ENCODE data around the gene USP17L17.
"Not testable (repeated sequence)": the region's sequence is repeated elsewhere in the genome, so short reads cannot be mapped to it uniquely, and the experiment has no call there.

Gene USP17L17

GRCh38 chr4:9243579-9243978, at the start of gene USP17L17:
USP17L17 (plus strand) TSS chr4:9243879; CDS start chr4:9243879, 0 bp downstream.
- H3K4me3 ChIP-seq (ENCODE audit: low read depth, low read length); in situ Hi-C loops (cut with HindIII; ENCODE audit: low sequenced_read_pairs); DNase-seq (ENCODE audit: low read depth): not testable (repeated sequence)

GRCh38 chr4:9210357-9210756, 33.3 kb upstream of the USP17L17 start, which contains the start of gene USP17L10:
USP17L10 (plus strand) TSS chr4:9210657; CDS start chr4:9210657, 0 bp downstream.
- H3K4me3 ChIP-seq (ENCODE audit: low read depth, low read length); DNase-seq (ENCODE audit: low read depth); in situ Hi-C loops (cut with HindIII; ENCODE audit: low sequenced_read_pairs): not testable (repeated sequence)

GRCh38 chr4:9214701-9215100, 29.0 kb upstream of the USP17L17 start:
- in situ Hi-C loops (cut with HindIII; ENCODE audit: low sequenced_read_pairs); H3K4me3 ChIP-seq (ENCODE audit: low read depth, low read length); DNase-seq (ENCODE audit: low read depth): not testable (repeated sequence)

GRCh38 chr4:9215105-9215504, 28.6 kb upstream of the USP17L17 start, which contains the start of gene USP17L11:
USP17L11 (plus strand) TSS chr4:9215405; CDS start chr4:9215405, 0 bp downstream.
- in situ Hi-C loops (cut with HindIII; ENCODE audit: low sequenced_read_pairs); DNase-seq (ENCODE audit: low read depth); H3K4me3 ChIP-seq (ENCODE audit: low read depth, low read length): not testable (repeated sequence)

- DNase-seq (ENCODE audit: low read depth); in situ Hi-C loops (cut with HindIII; ENCODE audit: low sequenced_read_pairs); H3K4me3 ChIP-seq (ENCODE audit: low read depth, low read length): not testable (repeated sequence)
Observed at GRCh38 chr4:9219852-9220251, 23.8 kb upstream of the USP17L17 start, which contains the start of gene USP17L12. USP17L12 (plus strand) TSS chr4:9220152; CDS start chr4:9220152, 0 bp downstream.

- in situ Hi-C loops (cut with HindIII; ENCODE audit: low sequenced_read_pairs); DNase-seq (ENCODE audit: low read depth); H3K4me3 ChIP-seq (ENCODE audit: low read depth, low read length): not testable (repeated sequence)
Observed at GRCh38 chr4:9224596-9224995, 19.1 kb upstream of the USP17L17 start, which contains the start of gene USP17L13. USP17L13 (plus strand) TSS chr4:9224896; CDS start chr4:9224896, 0 bp downstream.

GRCh38 chr4:9230249-9230648, 13.4 kb upstream of the USP17L17 start:
- H3K4me3 ChIP-seq (ENCODE audit: low read depth, low read length); in situ Hi-C loops (cut with HindIII; ENCODE audit: low sequenced_read_pairs); DNase-seq (ENCODE audit: low read depth): not testable (repeated sequence)

GRCh38 chr4:9234085-9234484, 9.6 kb upstream of the USP17L17 start, which contains the start of gene USP17L15:
USP17L15 (plus strand) TSS chr4:9234385; CDS start chr4:9234385, 0 bp downstream.
- in situ Hi-C loops (cut with HindIII; ENCODE audit: low sequenced_read_pairs); DNase-seq (ENCODE audit: low read depth); H3K4me3 ChIP-seq (ENCODE audit: low read depth, low read length): not testable (repeated sequence)

- in situ Hi-C loops (cut with HindIII; ENCODE audit: low sequenced_read_pairs); DNase-seq (ENCODE audit: low read depth); H3K4me3 ChIP-seq (ENCODE audit: low read depth, low read length): not testable (repeated sequence)
Observed at GRCh38 chr4:9238461-9238860, 5.2 kb upstream of the USP17L17 start.

GRCh38 chr4:9247953-9248680, 4.4 kb downstream of the USP17L17 start, which contains the start of gene USP17L18:
USP17L18 (plus strand) TSS chr4:9248630; CDS start chr4:9248630, 0 bp downstream.
- DNase-seq (ENCODE audit: low read depth); in situ Hi-C loops (cut with HindIII; ENCODE audit: low sequenced_read_pairs); H3K4me3 ChIP-seq (ENCODE audit: low read depth, low read length): not testable (repeated sequence)

GRCh38 chr4:9253078-9253477, 9.4 kb downstream of the USP17L17 start, which contains the start of gene USP17L19:
USP17L19 (plus strand) TSS chr4:9253378; CDS start chr4:9253378, 0 bp downstream.
- DNase-seq (ENCODE audit: low read depth); in situ Hi-C loops (cut with HindIII; ENCODE audit: low sequenced_read_pairs); H3K4me3 ChIP-seq (ENCODE audit: low read depth, low read length): not testable (repeated sequence)

GRCh38 chr4:9257824-9258223, 14.1 kb downstream of the USP17L17 start, which contains the start of gene USP17L20:
USP17L20 (plus strand) TSS chr4:9258124; CDS start chr4:9258124, 0 bp downstream.
- in situ Hi-C loops (cut with HindIII; ENCODE audit: low sequenced_read_pairs); H3K4me3 ChIP-seq (ENCODE audit: low read depth, low read length); DNase-seq (ENCODE audit: low read depth): not testable (repeated sequence)

GRCh38 chr4:9262572-9262971, 18.9 kb downstream of the USP17L17 start, which contains the start of gene USP17L21:
USP17L21 (plus strand) TSS chr4:9262872; CDS start chr4:9262872, 0 bp downstream.
- DNase-seq (ENCODE audit: low read depth); H3K4me3 ChIP-seq (ENCODE audit: low read depth, low read length); in situ Hi-C loops (cut with HindIII; ENCODE audit: low sequenced_read_pairs): not testable (repeated sequence)

GRCh38 chr4:9267319-9267718, 23.6 kb downstream of the USP17L17 start, which contains the start of gene USP17L22:
USP17L22 (plus strand) TSS chr4:9267619; CDS start chr4:9267619, 0 bp downstream.
- in situ Hi-C loops (cut with HindIII; ENCODE audit: low sequenced_read_pairs); DNase-seq (ENCODE audit: low read depth); H3K4me3 ChIP-seq (ENCODE audit: low read depth, low read length): not testable (repeated sequence)

GRCh38 chr4:9271719-9272118, 28.0 kb downstream of the USP17L17 start:
- in situ Hi-C loops (cut with HindIII; ENCODE audit: low sequenced_read_pairs); H3K4me3 ChIP-seq (ENCODE audit: low read depth, low read length); DNase-seq (ENCODE audit: low read depth): not testable (repeated sequence)

Data from astrocyte of the cerebellum (primary cell).